ENCODE data around the gene DVL3.

- no peak for TF ChIP-seq CTCF (IDR thresholded peaks at IDR 0.05; ENCODE audit: insufficient read depth, low read length, poor library complexity, severe bottlenecking)
- TF ChIP-seq EZH2phosphoT487 (conservative IDR thresholded peaks at IDR 0.05; ENCODE audit: low read length): no peak
These were observed 56.5 kb downstream of the DVL3 start for GRCh38 chr3:184211718-184212117.

Measured in SU-DHL-6 (cell line).